ENCODE data around the gene ZC3HAV1L.

DNA sequence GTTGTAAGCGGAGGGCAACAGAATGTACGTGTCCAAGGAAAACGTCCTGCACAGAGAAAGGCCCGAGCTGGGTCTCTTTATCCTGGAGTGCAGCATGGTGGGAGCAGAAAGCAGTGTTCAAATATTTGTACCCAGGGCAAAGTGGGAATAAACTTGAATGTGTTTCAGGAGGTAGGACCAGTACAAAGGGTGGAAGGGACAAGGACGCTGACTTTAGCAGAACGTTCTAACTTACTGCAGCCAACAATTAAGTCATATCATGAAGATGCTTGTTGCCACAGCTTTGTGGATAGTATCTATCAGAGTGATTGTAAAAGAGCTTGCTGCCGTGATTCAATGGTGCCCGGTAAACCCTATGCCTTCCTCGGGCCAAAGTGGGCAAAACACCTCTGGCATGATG lies 30.5 kb upstream of the ZC3HAV1L start:
- TF ChIP-seq EZH2 (optimal IDR thresholded peaks at IDR 0.05; ENCODE audit: low read depth, low read length) = no peak
- TF ChIP-seq CTCF (IDR thresholded peaks at IDR 0.05; ENCODE audit: low read length) = no peak
- TF ChIP-seq EZH2phosphoT487 (IDR thresholded peaks at IDR 0.05; ENCODE audit: low read length) = no peak

Measured in MM.1S (cell line).